Caco-2 (cell line): ENCODE results near the gene CCDC47. TPM values are rescaled to one million over a fixed set of nuclear protein-coding genes. Genes with fewer than 3 reads are reported as not detected.

Source experiments
- BruUV-seq: library from RNA; stranded (reverse); fragments of 400-500 nt; replicated peaks from 2 replicates; lab custom pipeline; 2021; lab: Mats Ljungman, UMichigan
- CTCF ChIA-PET: fragments of 300-600 bp; sonication (Branson Sonifier 250); formaldehyde crosslinking; loops from one replicate; lab custom pipeline; 2022; ENCODE audit warnings: antibody characterized with exemption; lab: Charles Lee
- POLR2A ChIA-PET: fragments of 300-600 bp; sonication (Branson Sonifier 250); formaldehyde crosslinking; loops from one replicate; lab custom pipeline; 2022; ENCODE audit warnings: antibody characterized with exemption; lab: Charles Lee
- DNase-seq, 2 experiments: peaks; one replicate each; pipeline versions ENCODE4 v3.0.0 to v3.0.0-alpha.2; 2020 to 2022
- H3K27me3 ChIP-seq: replicated peaks from 2 replicates; pipeline ENCODE4 v1.6.0; 2011; ENCODE audit warnings: low read length; ENCODE audit not compliant: control insufficient read depth, insufficient read depth
- H3K36me3 ChIP-seq: 2 replicates; pipeline ENCODE4 v1.5.1; 2011; ENCODE audit warnings: low read length; ENCODE audit not compliant: control insufficient read depth, insufficient read depth
- H3K4me1 ChIP-seq: fragments of 250-450 bp; sonication (Bioruptor Pico); 2 replicates; pipeline ENCODE4 v1.5.1; 2020; ENCODE audit warnings: mild to moderate bottlenecking
- H3K4me3 ChIP-seq: 2 replicates; pipeline ENCODE4 v1.5.1; 2011; ENCODE audit warnings: low read depth, mild to moderate bottlenecking, control low read depth, low read length
- H3K9me3 ChIP-seq: fragments of 250-450 bp; sonication (Bioruptor Pico); 2 replicates; pipeline ENCODE4 v1.5.1; 2020; ENCODE audit warnings: mild to moderate bottlenecking, moderate library complexity
- H3K27ac Mint-ChIP-seq: one replicate; pipeline ENCODE4 v1.8.0; 2022; ENCODE audit warnings: mixed read lengths; ENCODE audit not compliant: unreplicated experiment
- H3K27me3 Mint-ChIP-seq: one replicate; pipeline ENCODE4 v1.8.0; 2022; ENCODE audit warnings: mixed read lengths; ENCODE audit not compliant: insufficient read depth, unreplicated experiment
- H3K36me3 Mint-ChIP-seq: one replicate; pipeline ENCODE4 v1.8.0; 2022; ENCODE audit warnings: mild to moderate bottlenecking, mixed read lengths; ENCODE audit not compliant: insufficient read depth, unreplicated experiment
- H3K4me1 Mint-ChIP-seq: one replicate; pipeline ENCODE4 v1.8.0; 2022; ENCODE audit warnings: low read depth, mixed read lengths; ENCODE audit not compliant: unreplicated experiment
- H3K4me3 Mint-ChIP-seq: one replicate; pipeline ENCODE4 v1.8.0; 2022; ENCODE audit warnings: mild to moderate bottlenecking, moderate library complexity, mixed read lengths; ENCODE audit not compliant: unreplicated experiment
- H3K9me3 Mint-ChIP-seq: one replicate; pipeline ENCODE4 v1.8.0; 2022; ENCODE audit warnings: mixed read lengths; ENCODE audit not compliant: unreplicated experiment
- CTCF ChIP-seq, 2 experiments: fragments of 200-600 bp in 1 of 2; IDR thresholded peaks; 1 replicate in 1 of 2; 2 replicates in 1 of 2; pipeline versions ENCODE4 v1.5.1 to v1.8.0; 2011 to 2022; ENCODE audit warnings: antibody characterized with exemption in 1 of 2, control low read depth in 1 of 2, inconsistent platforms in 1 of 2, low read depth in 1 of 2, low read length in 1 of 2, mild to moderate bottlenecking in 1 of 2, moderate library complexity in 1 of 2; ENCODE audit not compliant: insufficient read depth in 1 of 2, severe bottlenecking in 1 of 2, unreplicated experiment in 1 of 2
- intact Hi-C: fragments of 100-400 bp; cut with micrococcal nuclease; formaldehyde crosslinking; loops from one replicate; pipeline ENCODE4 v1.10.0; 2022; ENCODE audit not compliant: unreplicated experiment
- total RNA-seq: library from RNA; stranded (reverse); gene quantifications from 2 replicates; pipeline ENCODE4 v1.2.3, GENCODE V29; 2022

The CCDC47 gene
- total RNA-seq, 1 experiment from 2014 or later = 125 TPM

DNA sequence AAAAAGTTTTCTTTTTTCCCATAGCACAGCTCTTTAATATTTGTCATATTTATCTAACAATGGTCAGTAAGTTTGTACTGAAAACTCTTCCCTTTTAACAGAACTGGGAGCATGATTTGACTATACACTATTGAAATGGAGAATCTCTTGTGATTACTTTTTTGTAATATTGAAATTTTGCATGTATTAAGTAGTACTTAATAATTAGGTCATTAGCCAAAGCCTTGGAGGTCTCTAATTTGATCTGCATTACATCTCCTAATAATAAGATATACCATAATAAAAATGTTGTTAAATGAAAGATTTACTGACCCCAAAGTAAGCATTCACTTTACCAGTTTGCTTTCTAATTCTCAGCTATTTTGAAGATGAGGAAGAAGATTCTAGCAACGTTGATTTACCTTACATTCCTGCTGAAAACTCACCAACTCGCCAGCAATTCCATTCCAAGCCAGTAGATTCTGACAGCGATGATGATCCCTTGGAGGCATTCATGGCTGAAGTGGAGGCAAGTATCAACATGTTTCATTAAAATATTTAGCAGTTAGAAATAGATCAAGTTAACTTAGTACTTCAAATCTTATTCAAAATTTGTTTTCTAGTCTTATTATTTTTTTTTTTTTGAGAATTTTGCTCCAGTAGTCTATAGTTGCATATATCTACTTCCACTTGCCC is 18.8 kb upstream of the CCDC47 start:
- intact Hi-C loops = no loop called here
- Mint-ChIP-seq H3K27me3 (no peaks in the 10 kb centered on the region), H3K36me3 (peaks cover 95% of the 10 kb centered on the region), H3K27ac (no peak overlapping the region), H3K4me3 (no peak overlapping the region), H3K9me3 (no peaks in the 10 kb centered on the region), H3K4me1 (no peaks in the 10 kb centered on the region)
- CTCF ChIA-PET = no interaction called here
- no peak for TF ChIP-seq CTCF (IDR thresholded peaks at IDR 0.05; ENCODE audit: insufficient read depth in 1 of 2, low read depth in 1 of 2, low read length in 1 of 2, severe bottlenecking in 1 of 2, unreplicated experiment in 1 of 2)
- no peak overlapping the region for H3K4me3 ChIP-seq
- H3K27me3 ChIP-seq = no peaks in the 10 kb centered on the region
- H3K9me3 ChIP-seq = no peaks in the 10 kb centered on the region
- H3K4me1 ChIP-seq = no peaks in the 10 kb centered on the region
- peaks cover 2% of the 10 kb centered on the region; the same call in 1 of the 2 replicates for H3K36me3 ChIP-seq
- DNase-seq = no peak
- no TSS peak for BruUV-seq
- POLR2A ChIA-PET = interaction anchor here (1.1 kb wide), 1 partner anchor 18 kb away, joined by 3 read pairs; the partner anchor contains the start of genes CCDC47 and DDX42

- peaks cover 91% of the 10 kb centered on the region for H3K36me3 Mint-ChIP-seq
- CTCF ChIA-PET = no interaction called here
Measured at GRCh38 chr17:63790057-63790456, 16.7 kb upstream of the CCDC47 start.

More at GRCh38 chr17:63790057-63790456, 16.7 kb upstream of the CCDC47 start:
- POLR2A ChIA-PET = interaction anchor here (1.1 kb wide), 1 partner anchor 16 kb away, joined by 3 read pairs; the partner anchor contains the start of genes CCDC47 and DDX42
- intact Hi-C loops = no loop called here
- Histone ChIP-seq H3K4me3 (no peak overlapping the region), H3K4me1 (no peaks in the 10 kb centered on the region), H3K9me3 (no peaks in the 10 kb centered on the region), H3K27me3 (no peaks in the 10 kb centered on the region), H3K36me3 (peaks cover 2% of the 10 kb centered on the region; the same call in 1 of the 2 replicates)
- no peak for DNase-seq
- no peak for TF ChIP-seq CTCF (IDR thresholded peaks at IDR 0.05; ENCODE audit: insufficient read depth in 1 of 2, low read depth in 1 of 2, low read length in 1 of 2, severe bottlenecking in 1 of 2, unreplicated experiment in 1 of 2)
- Mint-ChIP-seq H3K4me3 (no peak overlapping the region), H3K4me1 (no peaks in the 10 kb centered on the region), H3K27me3 (no peaks in the 10 kb centered on the region), H3K9me3 (no peaks in the 10 kb centered on the region), H3K27ac (no peak overlapping the region)
- BruUV-seq = no TSS peak
